ENCODE results near the gene STARD8. TPM values are rescaled to one million over a fixed set of nuclear protein-coding genes. Genes with fewer than 3 reads are reported as not detected.

STARD8 gene
- total RNA-seq, 1 donor from 2014 or later: 4.5 TPM

DNA sequence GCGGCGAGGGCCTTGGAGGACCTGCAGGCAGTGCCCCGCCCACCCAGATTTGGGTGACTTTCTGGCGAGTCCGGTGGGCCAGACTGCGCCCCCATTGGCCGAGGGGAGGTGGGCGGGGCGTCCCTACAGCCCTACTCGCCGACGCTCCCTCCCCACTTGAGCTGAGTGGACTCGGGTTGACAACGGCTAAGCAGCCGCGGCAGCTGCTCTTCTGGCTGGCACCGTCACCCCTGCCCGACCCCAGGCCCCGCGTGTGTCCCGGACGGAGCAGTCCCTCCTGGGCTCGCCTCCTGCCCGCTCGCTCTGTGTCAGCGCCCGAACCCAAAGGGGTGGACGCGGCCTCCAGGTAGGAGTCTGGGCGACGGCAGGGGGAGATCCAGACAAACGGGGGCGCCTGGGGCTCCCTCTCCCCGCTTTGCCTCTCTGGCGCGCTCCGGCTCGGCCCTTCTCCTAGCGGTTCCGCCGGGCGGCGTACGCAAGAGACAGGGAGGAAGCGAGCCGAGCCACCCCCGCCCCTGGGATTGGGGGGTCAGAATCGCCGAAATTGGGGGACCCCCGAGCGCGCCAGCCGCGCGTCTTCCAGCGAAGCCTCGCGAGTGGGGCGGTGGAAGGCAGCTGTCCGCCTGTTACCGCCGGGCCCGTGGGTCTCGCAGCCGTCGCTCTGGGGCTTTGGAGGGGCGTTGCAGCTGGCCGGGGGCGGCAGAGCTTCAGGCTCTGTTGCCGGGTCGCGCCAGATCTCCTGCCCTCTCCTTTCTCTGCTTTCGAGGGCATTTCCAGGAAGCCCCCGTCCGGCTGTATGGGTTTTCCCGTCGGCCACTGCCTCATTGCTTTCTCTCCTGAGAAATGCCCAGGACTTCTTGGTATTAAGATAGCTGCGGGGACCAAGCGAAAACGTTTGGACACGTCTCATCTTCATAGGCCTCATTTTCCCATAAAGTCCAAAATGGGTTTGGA lies 46.3 kb downstream of the STARD8 start:
- peak; percentile 7 for DNase-seq

GRCh38 chrX:68694435-68695205 lies 47.2 kb downstream of the STARD8 start:
- no peak for DNase-seq

DNA sequence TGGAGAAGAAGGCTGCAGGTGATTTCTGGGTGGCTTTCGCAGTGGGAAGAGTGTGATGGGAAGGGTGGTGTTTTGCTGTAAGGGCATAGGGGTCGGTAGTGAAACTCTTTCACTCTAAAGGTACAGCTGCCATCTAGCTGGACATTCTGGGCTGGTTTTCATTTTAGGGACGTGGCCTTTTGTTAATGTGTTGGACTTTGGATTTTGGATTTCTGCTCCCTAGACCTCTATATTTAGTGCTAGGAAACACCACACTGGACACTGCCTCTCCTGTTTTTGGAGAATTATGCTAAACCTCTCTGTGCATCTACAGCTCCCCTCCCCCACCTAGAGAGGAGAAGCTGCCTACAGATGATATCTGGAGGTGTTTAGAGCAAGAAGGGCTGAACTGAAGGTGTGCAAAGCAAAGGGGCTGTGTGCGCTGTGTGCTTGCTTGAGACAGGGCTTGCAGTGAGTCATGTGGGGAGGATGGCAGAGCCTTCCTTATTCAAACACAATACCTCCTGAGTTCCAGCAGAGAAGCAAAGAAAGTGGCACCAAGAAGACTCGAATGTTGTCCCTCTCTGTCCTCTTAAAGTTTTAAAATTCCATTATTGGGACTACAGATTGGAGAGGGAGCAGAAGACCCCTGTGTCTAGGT lies 47.9 kb downstream of the STARD8 start:
- no peak for DNase-seq

DNA sequence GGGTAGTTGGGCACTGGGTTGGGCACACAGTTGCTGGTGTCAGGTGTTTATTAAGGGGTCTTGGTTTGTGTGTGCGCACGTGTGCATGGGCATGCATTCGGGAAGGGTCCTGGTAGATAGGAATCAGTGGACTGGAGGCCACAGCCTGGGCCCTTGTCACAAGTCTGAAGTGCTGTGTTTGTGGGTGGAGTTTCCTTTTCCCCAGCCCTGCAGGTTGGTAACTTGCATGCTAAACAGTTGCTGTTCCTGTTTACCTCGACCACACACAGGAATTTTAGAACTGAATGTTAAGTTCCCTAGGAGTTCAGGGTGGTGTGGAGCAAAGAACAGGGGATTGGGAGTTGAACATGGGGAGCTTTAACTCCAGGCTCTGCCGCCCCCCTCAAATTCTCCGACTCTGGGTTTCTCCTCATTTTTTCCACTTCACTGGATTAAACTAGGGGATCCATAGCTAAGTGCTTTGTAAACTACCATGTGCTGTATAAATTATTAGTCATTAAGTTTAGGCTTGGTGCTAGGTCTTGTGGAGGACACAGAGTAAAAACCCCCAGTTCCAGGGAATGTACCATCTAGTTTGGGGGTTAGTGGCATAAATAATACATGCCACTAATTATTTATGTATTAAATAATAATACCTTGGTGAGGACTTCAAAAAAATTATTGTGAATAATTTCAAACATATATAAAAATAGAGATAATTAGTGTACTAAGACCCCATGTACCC lies 49.0 kb downstream of the STARD8 start:
- no peak for DNase-seq

DNA sequence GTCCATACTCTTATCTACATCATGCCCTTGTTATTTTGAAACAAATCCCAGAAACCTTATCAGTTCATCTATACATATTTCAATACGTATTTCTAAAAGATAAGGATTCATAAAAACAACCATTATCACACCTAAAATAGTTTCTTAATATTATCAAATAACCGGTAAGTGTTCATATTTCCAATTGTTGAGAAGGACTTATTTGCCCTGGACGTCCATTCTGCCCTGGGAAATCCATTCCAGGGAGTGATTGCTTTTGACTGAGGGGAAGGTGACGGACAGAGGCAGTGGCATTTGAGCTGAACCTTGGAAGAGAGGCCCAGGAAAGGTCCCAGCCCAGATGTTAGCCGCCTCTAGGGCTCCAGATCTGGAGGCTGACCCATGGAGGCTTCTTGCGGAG lies 49.6 kb downstream of the STARD8 start:
- no peak for DNase-seq

GRCh38 chrX:68697465-68698125 lies 50.1 kb downstream of the STARD8 start:
- no peak for DNase-seq

GRCh38 chrX:68698942-68699341 lies 51.5 kb downstream of the STARD8 start:
- DNase-seq: no peak

DNA sequence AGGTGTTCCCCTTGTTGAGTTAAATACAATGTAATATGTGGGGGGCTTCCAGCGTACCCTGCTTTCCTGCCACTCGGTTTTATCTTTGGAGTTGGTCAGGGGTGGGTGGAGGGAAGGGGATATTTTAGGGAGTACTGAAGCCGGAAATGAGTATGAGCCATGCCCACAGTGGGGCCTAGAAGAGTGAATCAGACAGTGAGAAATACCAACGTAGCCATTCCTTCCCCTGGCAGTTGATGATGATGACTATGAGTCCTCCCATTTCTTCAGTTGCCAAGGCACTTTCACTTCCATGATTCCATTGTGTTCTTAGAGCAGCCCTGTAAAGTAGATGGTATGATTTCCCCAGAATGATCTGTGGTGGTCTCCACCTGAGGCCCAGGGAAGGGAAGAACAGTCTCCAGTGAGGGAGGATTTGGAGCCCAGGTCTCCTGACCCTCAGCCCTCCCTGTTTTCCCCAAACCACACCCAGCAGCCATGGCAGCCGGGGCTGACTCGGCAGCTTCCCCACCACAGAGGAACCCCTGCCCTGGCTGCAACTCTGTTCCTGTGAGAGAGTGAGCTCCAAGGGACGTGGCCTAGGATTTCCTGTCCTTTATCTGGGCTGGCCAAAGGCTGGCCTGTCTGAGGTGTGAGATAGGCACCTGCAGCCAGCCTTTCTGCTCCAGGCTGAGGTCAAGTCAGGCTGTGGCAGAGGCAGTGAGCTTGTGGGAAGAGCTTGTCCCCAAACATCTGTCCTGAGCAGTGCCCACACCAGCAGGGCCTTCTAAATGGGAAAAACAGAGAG lies 52.7 kb downstream of the STARD8 start:
- no peak for DNase-seq

DNA sequence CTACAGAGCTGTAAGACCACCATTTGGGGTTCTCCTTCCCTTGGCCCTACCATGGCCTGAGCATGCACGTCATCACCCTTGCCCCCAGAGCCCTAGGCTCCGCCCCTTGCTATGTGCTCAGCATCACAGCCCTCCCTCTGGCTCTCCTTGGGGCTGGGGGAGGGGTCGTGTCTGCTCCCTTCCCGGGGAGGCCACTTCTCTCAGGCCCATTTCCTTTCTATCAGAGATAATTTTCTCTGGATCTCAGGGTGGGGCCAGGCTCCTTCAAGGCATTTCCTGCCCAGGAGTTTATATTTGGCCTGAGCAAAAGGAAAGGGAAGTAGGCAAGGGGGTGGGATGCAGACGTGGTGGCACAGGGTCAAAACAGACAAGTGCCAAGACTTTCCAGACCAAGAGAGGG lies 55.9 kb downstream of the STARD8 start:
- DNase-seq: no peak

GRCh38 chrX:68703846-68704245 lies 56.4 kb downstream of the STARD8 start:
- no peak for DNase-seq

DNA sequence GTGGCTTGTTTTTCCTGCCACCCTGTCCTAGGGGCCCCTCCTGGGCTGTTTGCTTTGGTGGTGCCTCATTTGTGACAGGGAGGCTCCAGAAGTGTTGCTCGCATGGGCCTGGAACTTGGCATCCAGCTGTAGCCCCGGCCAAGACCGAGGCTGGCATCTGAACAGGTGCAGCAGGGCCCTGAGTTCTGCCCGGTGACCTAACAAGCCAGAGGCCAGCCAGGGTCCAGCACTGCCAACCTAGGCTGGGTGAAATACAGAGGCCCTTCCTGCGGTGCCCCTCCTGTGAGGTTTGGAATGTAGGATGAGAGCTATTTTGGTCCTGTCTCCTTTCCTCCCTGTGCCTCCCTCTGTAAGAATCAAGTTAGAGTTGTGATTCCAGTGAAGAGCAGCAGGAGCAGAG lies 58.5 kb downstream of the STARD8 start:
- no peak for DNase-seq

DNA sequence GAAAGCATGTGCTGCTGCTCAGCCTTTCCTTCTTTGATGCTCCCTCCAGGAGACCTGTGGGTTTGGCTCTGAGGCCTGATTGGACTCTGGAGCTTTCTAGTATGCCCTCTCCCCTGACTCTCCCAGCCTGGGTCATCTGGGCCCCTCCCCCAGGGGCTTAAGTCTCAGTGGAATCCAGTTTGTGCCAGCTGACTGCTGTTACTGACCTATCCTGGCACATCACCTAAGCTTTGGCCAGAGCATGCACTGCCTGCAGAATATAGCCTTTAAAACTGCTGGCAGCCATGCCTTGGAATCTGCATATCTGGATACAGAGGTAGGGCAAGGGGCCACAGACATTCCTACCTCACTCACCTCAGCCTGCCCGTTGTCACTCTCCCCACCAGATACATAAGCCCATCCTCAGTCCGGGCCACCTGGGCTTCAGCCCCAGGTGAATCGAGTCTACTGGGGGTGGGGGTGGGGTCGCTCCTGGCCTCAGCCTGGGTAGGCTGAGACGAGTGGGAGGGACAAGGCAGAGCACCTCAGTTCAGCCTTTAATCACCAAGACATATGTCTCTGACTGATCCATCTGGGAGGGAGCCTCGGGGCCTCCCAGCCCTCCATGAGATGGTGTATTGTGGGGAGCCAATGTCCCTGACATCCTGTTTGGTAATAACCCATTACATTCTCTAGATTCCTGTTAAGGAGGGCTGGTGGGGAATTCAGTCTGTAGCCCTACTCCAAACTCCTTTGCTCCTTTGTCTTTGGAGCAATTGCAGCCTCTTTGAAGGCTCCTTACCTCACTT lies 61.2 kb downstream of the STARD8 start:
- DNase-seq: no peak

- no peak for DNase-seq
These were observed 63.6 kb downstream of the STARD8 start for GRCh38 chrX:68710870-68711576.

DNA sequence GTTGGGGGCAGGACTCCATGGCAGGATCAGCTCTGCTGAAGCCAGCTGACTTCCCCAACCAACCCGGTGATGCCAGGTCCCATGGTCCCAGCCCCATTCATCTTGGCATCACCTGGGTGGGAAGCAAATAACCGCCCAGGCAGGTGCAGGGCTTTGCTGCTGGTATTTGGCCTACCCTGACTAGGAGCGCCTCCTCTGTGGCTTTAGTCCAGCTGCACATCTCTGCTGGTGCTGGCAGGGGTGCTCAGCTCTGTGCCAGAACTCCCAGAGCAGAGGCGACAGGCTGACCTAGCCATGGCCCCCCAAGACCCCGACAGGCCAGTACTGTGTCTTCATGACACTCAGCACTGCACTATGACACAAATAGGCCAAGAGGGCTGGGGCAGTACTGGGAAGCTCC lies 64.4 kb downstream of the STARD8 start:
- DNase-seq: no peak

- no peak for DNase-seq
These were observed 67.4 kb downstream of the STARD8 start for GRCh38 chrX:68714856-68715255.

GRCh38 chrX:68717196-68717595 lies 69.7 kb downstream of the STARD8 start:
- DNase-seq: no peak

GRCh38 chrX:68717663-68718442 lies 70.4 kb downstream of the STARD8 start:
- no peak for DNase-seq

DNA sequence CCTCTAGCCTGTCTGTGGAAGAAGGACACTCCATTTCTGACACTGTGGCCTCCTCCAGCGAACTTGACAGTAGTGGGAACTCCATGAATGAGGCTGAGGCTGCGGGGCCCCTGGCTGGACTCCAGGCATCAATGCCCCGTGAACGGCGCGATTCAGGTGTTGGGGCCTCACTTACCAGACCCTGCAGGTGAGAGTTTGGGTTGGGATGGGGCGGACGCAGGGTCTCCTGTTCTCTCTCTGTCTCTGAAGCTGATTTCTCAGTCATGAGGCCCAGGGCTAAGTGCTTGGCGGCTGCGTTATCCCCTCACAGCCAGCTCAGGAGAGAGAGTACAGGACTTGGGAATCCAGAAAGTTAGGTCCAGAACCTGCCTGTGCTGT lies 71.0 kb downstream of the STARD8 start:
- no peak for DNase-seq

All from skin of body (tissue), 2 donors.